OCI-LY3 (cell line): ENCODE data around the gene DTX4.

Source experiments
- H2AFZ ChIP-seq: fragments of 200-600, 300-600 bp; shearing (Covaris generic); 2 replicates; pipeline ENCODE4 v1.6.0; 2014; ENCODE audit warnings: antibody characterized with exemption, low read depth, low read length
- H3K27ac ChIP-seq: fragments of 200-600, 300-600 bp; sonication (generic); 2 replicates; pipeline ENCODE4 v1.5.1; 2014; ENCODE audit warnings: mild to moderate bottlenecking, low read length, moderate library complexity, mixed read lengths
- H3K27me3 ChIP-seq: fragments of 200-600, 300-600 bp; sonication (generic); 2 replicates; pipeline ENCODE4 v1.6.1; 2014; ENCODE audit warnings: low read depth, low read length, mixed read lengths
- H3K36me3 ChIP-seq: fragments of 200-600, 300-600 bp; sonication (generic); replicated peaks from 2 replicates; pipeline ENCODE3; 2014; ENCODE audit warnings: low read depth, low read length, mixed read lengths
- H3K4me1 ChIP-seq: fragments of 300-600, 200-600 bp; sonication (generic); 2 replicates; pipeline ENCODE4 v1.6.1; 2014; ENCODE audit warnings: low read length, mixed read lengths
- H3K4me2 ChIP-seq: fragments of 200-600, 300-600 bp; sonication (generic); 2 replicates; pipeline ENCODE4 v1.6.1; 2014; ENCODE audit warnings: low read length, mixed read lengths
- H3K4me3 ChIP-seq: fragments of 300-600, 200-600 bp; sonication (generic); 2 replicates; pipeline ENCODE4 v1.5.1; 2014; ENCODE audit warnings: antibody characterized with exemption, mild to moderate bottlenecking, low read length, moderate library complexity
- H3K79me2 ChIP-seq: fragments of 300-600, 200-600 bp; shearing (Covaris generic); 2 replicates; pipeline ENCODE4 v1.6.1; 2014; ENCODE audit warnings: mild to moderate bottlenecking, low read length, mixed read lengths
- H3K9ac ChIP-seq: fragments of 300-600, 200-600 bp; shearing (Covaris generic); 2 replicates; pipeline ENCODE4 v1.6.0; 2014; ENCODE audit warnings: mild to moderate bottlenecking, low read length, moderate library complexity
- H3K9me3 ChIP-seq: fragments of 200-600, 300-600 bp; shearing (Covaris generic); 2 replicates; pipeline ENCODE4 v1.6.1; 2014; ENCODE audit warnings: low read length, mixed read lengths; ENCODE audit not compliant: insufficient read depth
- H4K20me1 ChIP-seq: fragments of 200-600, 300-600 bp; sonication (generic); 2 replicates; pipeline ENCODE4 v1.6.1; 2016; ENCODE audit warnings: low read length, mixed read lengths; ENCODE audit not compliant: insufficient read depth
- EZH2phosphoT487 ChIP-seq: fragments of 200-600 bp; shearing (Covaris generic); IDR thresholded peaks from 2 replicates; pipeline ENCODE4 v1.6.1; 2018; ENCODE audit warnings: antibody characterized with exemption, mixed run types, low read depth
- TF ChIP-seq, protein P1 (sequence below): fragments of 200-600, 300-600 bp; sonication (generic); IDR thresholded peaks from 2 replicates; pipeline ENCODE4 v1.5.1; 2014; ENCODE audit warnings: antibody characterized with exemption, low read length, low read depth

Gene DTX4

DNA sequence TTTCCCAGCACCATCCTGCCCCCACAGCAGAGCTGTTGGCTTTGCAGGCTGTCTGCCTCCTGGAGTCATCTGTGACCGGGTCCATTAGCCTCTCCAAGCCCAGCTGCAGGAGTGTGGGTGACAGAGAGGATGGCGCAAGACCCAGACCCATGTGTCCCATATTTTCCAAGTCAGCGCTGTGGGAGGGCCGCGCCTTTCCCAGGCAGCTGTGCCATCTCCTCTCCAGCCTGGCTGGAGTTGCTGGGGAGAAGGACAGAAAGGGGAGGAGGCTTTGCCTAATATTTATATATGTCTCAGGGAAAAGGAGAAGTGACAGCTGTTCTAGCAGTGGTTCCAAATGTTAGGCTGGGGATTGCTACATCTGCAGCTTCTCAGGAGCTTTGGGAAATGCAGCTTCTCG lies 15.7 kb downstream of the DTX4 start:
- TF ChIP-seq EZH2phosphoT487 = no peak
- TF ChIP-seq, protein P1, sequence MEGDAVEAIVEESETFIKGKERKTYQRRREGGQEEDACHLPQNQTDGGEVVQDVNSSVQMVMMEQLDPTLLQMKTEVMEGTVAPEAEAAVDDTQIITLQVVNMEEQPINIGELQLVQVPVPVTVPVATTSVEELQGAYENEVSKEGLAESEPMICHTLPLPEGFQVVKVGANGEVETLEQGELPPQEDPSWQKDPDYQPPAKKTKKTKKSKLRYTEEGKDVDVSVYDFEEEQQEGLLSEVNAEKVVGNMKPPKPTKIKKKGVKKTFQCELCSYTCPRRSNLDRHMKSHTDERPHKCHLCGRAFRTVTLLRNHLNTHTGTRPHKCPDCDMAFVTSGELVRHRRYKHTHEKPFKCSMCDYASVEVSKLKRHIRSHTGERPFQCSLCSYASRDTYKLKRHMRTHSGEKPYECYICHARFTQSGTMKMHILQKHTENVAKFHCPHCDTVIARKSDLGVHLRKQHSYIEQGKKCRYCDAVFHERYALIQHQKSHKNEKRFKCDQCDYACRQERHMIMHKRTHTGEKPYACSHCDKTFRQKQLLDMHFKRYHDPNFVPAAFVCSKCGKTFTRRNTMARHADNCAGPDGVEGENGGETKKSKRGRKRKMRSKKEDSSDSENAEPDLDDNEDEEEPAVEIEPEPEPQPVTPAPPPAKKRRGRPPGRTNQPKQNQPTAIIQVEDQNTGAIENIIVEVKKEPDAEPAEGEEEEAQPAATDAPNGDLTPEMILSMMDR = no peak
- no peak overlapping the region for H3K4me2 ChIP-seq
- H3K79me2 ChIP-seq = no peaks in the 10 kb centered on the region
- no peak overlapping the region for H3K4me3 ChIP-seq
- H3K9me3 ChIP-seq = no peaks in the 10 kb centered on the region
- H4K20me1 ChIP-seq = no peaks in the 10 kb centered on the region
- peaks cover 13% of the 10 kb centered on the region for H3K36me3 ChIP-seq
- no peaks in the 10 kb centered on the region for H3K27me3 ChIP-seq
- no peak overlapping the region for H3K9ac ChIP-seq
- no peak overlapping the region for H3K27ac ChIP-seq
- no peak overlapping the region for H2AFZ ChIP-seq
- H3K4me1 ChIP-seq = no peaks in the 10 kb centered on the region

DNA sequence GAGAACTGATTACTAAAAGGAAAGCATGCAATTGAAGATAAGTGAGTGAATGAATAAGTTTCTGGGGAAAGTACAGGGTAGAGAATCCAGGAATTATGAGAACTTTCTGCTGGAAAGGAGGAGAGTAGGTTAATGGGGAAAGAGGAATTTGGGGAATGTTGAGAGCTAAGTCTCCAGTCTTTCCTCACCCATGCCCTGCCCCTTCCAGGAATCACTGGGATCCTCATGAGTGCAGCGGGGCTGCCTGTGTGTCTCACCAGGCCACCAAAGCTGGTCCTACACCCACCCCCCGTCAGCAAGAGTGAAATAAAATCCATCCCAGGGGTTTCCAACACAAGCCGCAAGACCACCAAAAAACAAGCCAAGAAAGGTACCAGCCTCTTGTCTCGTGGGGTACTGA lies 17.0 kb downstream of the DTX4 start:
- TF ChIP-seq, protein P1 = no peak
- no peak for TF ChIP-seq EZH2phosphoT487
- Histone ChIP-seq H3K4me3 (no peak overlapping the region), H3K79me2 (no peaks in the 10 kb centered on the region), H3K4me2 (no peak overlapping the region), H4K20me1 (no peaks in the 10 kb centered on the region), H2AFZ (no peak overlapping the region), H3K9me3 (no peaks in the 10 kb centered on the region), H3K9ac (no peak overlapping the region), H3K4me1 (no peaks in the 10 kb centered on the region), H3K27ac (no peak overlapping the region), H3K27me3 (no peaks in the 10 kb centered on the region), H3K36me3 (peaks cover 17% of the 10 kb centered on the region)

DNA sequence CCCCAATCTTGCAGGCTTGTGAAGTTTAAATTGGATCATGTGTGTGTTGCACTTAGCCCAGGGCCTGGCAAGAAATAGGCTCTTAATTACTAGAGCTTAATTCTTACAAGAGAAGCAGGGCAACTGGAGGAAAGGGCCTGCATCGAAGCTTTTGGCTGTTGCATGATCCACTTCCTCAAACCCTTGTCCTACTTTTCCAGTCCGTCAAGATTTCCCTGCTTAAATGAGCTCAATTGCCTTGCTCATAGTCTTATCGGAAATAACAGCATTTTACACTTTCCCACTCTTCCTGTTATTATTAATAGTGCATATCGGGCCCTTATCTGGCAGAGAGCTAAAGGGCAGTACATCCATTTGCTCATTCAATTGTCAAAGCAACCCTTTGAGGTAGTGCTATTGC lies 18.1 kb downstream of the DTX4 start:
- H3K27me3 ChIP-seq = no peaks in the 10 kb centered on the region
- no peaks in the 10 kb centered on the region for H4K20me1 ChIP-seq
- peaks cover 27% of the 10 kb centered on the region for H3K36me3 ChIP-seq
- H3K4me1 ChIP-seq = no peaks in the 10 kb centered on the region
- no peaks in the 10 kb centered on the region for H3K9me3 ChIP-seq
- H3K9ac ChIP-seq = no peak overlapping the region
- no peaks in the 10 kb centered on the region for H3K79me2 ChIP-seq
- H3K4me2 ChIP-seq = no peak overlapping the region
- no peak overlapping the region for H2AFZ ChIP-seq
- no peak overlapping the region for H3K27ac ChIP-seq
- no peak overlapping the region for H3K4me3 ChIP-seq
- TF ChIP-seq, protein P1 = no peak
- TF ChIP-seq EZH2phosphoT487 = no peak

DNA sequence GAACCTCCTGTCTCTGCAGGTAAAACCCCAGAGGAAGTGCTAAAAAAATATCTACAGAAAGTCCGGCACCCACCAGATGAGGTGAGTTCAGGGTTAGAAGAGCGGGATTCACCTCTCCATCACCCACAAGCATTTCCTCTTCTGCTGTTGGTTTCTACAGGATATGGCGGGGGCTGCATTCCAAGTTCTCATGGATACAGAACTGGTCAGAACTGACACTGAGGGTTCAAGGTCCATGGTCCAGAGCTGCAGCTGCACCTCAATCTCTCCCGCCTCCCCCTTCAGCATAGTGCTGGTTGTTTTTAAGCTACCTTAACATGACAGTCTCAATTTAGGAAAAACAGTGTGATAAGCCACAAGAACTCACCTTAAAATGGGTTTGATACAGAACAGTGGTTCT lies 19.2 kb downstream of the DTX4 start:
- H3K27ac ChIP-seq = no peak overlapping the region
- no peak overlapping the region for H3K9ac ChIP-seq
- H3K4me2 ChIP-seq = no peak overlapping the region
- no peaks in the 10 kb centered on the region for H4K20me1 ChIP-seq
- H3K27me3 ChIP-seq = no peaks in the 10 kb centered on the region
- peaks cover 34% of the 10 kb centered on the region for H3K36me3 ChIP-seq
- H3K9me3 ChIP-seq = no peaks in the 10 kb centered on the region
- H3K79me2 ChIP-seq = no peaks in the 10 kb centered on the region
- H3K4me1 ChIP-seq = no peaks in the 10 kb centered on the region
- TF ChIP-seq, protein P1 = no peak
- no peak for TF ChIP-seq EZH2phosphoT487
- no peak overlapping the region for H2AFZ ChIP-seq
- no peak overlapping the region for H3K4me3 ChIP-seq
